ENCODE results near the gene PRLH.

The PRLH gene

GRCh38 chr2:237566401-237567235 is at the start of gene PRLH:
Gene PRLH (plus strand): TSS chr2:237566574. CDS start chr2:237566574, 0 bp downstream.
- no peak for DNase-seq (ENCODE audit: low read depth)

- no peak for DNase-seq (ENCODE audit: low read depth)
Measured at GRCh38 chr2:237517163-237517562, 49.2 kb upstream of the PRLH start.

- DNase-seq (ENCODE audit: low read depth): no peak
Measured at GRCh38 chr2:237517990-237518389, 48.4 kb upstream of the PRLH start.

- DNase-seq (ENCODE audit: low read depth): no peak
Measured at GRCh38 chr2:237519506-237520245, 46.7 kb upstream of the PRLH start.

- DNase-seq (ENCODE audit: low read depth): no peak
Measured at GRCh38 chr2:237520290-237520689, 46.1 kb upstream of the PRLH start.

- DNase-seq (ENCODE audit: low read depth): no peak
Measured at GRCh38 chr2:237524631-237525030, 41.7 kb upstream of the PRLH start.

GRCh38 chr2:237525559-237526157 is 40.7 kb upstream of the PRLH start:
- no peak for DNase-seq (ENCODE audit: low read depth)

- no peak for DNase-seq (ENCODE audit: low read depth)
Measured at GRCh38 chr2:237527233-237527632, 39.1 kb upstream of the PRLH start.

- DNase-seq (ENCODE audit: low read depth): no peak
Measured at GRCh38 chr2:237527766-237528165, 38.6 kb upstream of the PRLH start.

GRCh38 chr2:237529452-237530402 is 36.6 kb upstream of the PRLH start:
- no peak for DNase-seq (ENCODE audit: low read depth)

GRCh38 chr2:237530472-237531433 is 35.6 kb upstream of the PRLH start:
- DNase-seq (ENCODE audit: low read depth): no peak

- no peak for DNase-seq (ENCODE audit: low read depth)
Measured at GRCh38 chr2:237532160-237532559, 34.2 kb upstream of the PRLH start.

GRCh38 chr2:237533668-237534161 is 32.7 kb upstream of the PRLH start:
- no peak for DNase-seq (ENCODE audit: low read depth)

GRCh38 chr2:237534380-237534779 is 32.0 kb upstream of the PRLH start:
- DNase-seq (ENCODE audit: low read depth): no peak

- no peak for DNase-seq (ENCODE audit: low read depth)
Measured at GRCh38 chr2:237535385-237536082, 30.8 kb upstream of the PRLH start.

GRCh38 chr2:237536083-237536415 is 30.3 kb upstream of the PRLH start:
- no peak for DNase-seq (ENCODE audit: low read depth)

- DNase-seq (ENCODE audit: low read depth): no peak
Measured at GRCh38 chr2:237536617-237537016, 29.8 kb upstream of the PRLH start.

- no peak for DNase-seq (ENCODE audit: low read depth)
Measured at GRCh38 chr2:237538001-237538720, 28.2 kb upstream of the PRLH start.

- DNase-seq (ENCODE audit: low read depth): no peak
Measured at GRCh38 chr2:237538901-237539300, 27.5 kb upstream of the PRLH start.

Data from activated T-helper 1 cell treated with Interleukin-2 at 50 U/mL for 16 hours (primary cell).